Calu3 (cell line): Measurements from ENCODE around the gene ADGRA1. TPM values are rescaled to one million over a fixed set of nuclear protein-coding genes. Genes with fewer than 3 reads are reported as not detected.

Experiments used
- BruUV-seq: library from RNA; stranded (reverse); fragments of 400-500 nt; replicated peaks from 2 replicates; lab custom pipeline; 2021; lab: Mats Ljungman, UMichigan
- CTCF ChIA-PET: fragments of 300-600 bp; sonication (Branson Sonifier 250); formaldehyde crosslinking; loops from one replicate; lab custom pipeline; 2022; ENCODE audit warnings: antibody characterized with exemption; lab: Charles Lee
- DNase-seq: peaks from one replicate; pipeline ENCODE4 v3.0.0; 2022
- H3K27ac Mint-ChIP-seq: one replicate; pipeline ENCODE4 v1.8.0; 2022; ENCODE audit warnings: mixed read lengths; ENCODE audit not compliant: unreplicated experiment
- H3K27me3 Mint-ChIP-seq: one replicate; pipeline ENCODE4 v1.8.0; 2022; ENCODE audit warnings: mixed read lengths; ENCODE audit not compliant: unreplicated experiment
- H3K36me3 Mint-ChIP-seq: one replicate; pipeline ENCODE4 v1.8.0; 2022; ENCODE audit warnings: mild to moderate bottlenecking, moderate library complexity, mixed read lengths; ENCODE audit not compliant: insufficient read depth, unreplicated experiment
- H3K4me1 Mint-ChIP-seq: one replicate; pipeline ENCODE4 v1.8.0; 2022; ENCODE audit warnings: mild to moderate bottlenecking, low read depth, mixed read lengths; ENCODE audit not compliant: unreplicated experiment
- H3K4me3 Mint-ChIP-seq: one replicate; pipeline ENCODE4 v1.8.0; 2022; ENCODE audit warnings: mild to moderate bottlenecking, low read depth, moderate library complexity, mixed read lengths; ENCODE audit not compliant: unreplicated experiment
- H3K9me3 Mint-ChIP-seq: one replicate; pipeline ENCODE4 v1.8.0; 2022; ENCODE audit warnings: low read depth, mixed read lengths; ENCODE audit not compliant: unreplicated experiment
- intact Hi-C: fragments of 100-400 bp; cut with micrococcal nuclease; formaldehyde crosslinking; loops from one replicate; pipeline ENCODE4 v1.10.0; 2022; ENCODE audit not compliant: unreplicated experiment
- total RNA-seq: library from RNA; stranded (reverse); gene quantifications from 2 replicates; pipeline ENCODE4 v1.2.3, GENCODE V29; 2022
- TF ChIP-seq, protein P1 (sequence below): fragments of 200-600 bp; IDR thresholded peaks from one replicate; pipeline ENCODE4 v1.8.0; 2022; ENCODE audit warnings: antibody characterized with exemption; ENCODE audit not compliant: unreplicated experiment

Gene ADGRA1
- total RNA-seq, 1 experiment from 2014 or later = not detected

DNA sequence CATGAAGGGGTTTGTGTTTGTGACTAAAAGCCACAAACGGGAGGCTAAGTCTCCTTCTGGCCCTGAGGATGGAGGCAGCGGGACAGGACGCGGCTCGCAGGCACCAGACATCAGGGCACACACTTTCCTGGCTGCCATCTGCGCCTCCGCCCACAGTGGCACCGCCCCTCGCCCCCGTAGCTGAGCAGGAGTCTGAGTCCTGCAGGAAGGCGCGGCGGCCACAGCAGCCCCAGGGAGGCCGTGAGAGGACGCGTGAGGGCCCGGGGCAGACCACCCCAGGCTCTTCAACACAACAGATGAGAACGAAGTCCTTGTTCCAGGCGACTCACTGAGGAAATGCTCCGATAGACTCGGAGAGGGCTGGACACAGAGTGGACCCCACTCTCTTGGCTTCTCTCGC is 6.6 kb downstream of the ADGRA1 start:
- no TSS peak for BruUV-seq
- Mint-ChIP-seq H3K9me3 (no peaks in the 10 kb centered on the region), H3K4me1 (no peaks in the 10 kb centered on the region), H3K27ac (no peak overlapping the region), H3K36me3 (no peaks in the 10 kb centered on the region), H3K27me3 (peaks cover 66% of the 10 kb centered on the region), H3K4me3 (no peak overlapping the region)
- intact Hi-C loops = no loop called here
- TF ChIP-seq, protein P1, sequence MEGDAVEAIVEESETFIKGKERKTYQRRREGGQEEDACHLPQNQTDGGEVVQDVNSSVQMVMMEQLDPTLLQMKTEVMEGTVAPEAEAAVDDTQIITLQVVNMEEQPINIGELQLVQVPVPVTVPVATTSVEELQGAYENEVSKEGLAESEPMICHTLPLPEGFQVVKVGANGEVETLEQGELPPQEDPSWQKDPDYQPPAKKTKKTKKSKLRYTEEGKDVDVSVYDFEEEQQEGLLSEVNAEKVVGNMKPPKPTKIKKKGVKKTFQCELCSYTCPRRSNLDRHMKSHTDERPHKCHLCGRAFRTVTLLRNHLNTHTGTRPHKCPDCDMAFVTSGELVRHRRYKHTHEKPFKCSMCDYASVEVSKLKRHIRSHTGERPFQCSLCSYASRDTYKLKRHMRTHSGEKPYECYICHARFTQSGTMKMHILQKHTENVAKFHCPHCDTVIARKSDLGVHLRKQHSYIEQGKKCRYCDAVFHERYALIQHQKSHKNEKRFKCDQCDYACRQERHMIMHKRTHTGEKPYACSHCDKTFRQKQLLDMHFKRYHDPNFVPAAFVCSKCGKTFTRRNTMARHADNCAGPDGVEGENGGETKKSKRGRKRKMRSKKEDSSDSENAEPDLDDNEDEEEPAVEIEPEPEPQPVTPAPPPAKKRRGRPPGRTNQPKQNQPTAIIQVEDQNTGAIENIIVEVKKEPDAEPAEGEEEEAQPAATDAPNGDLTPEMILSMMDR = no peak
- CTCF ChIA-PET = no interaction called here
- no peak for DNase-seq

DNA sequence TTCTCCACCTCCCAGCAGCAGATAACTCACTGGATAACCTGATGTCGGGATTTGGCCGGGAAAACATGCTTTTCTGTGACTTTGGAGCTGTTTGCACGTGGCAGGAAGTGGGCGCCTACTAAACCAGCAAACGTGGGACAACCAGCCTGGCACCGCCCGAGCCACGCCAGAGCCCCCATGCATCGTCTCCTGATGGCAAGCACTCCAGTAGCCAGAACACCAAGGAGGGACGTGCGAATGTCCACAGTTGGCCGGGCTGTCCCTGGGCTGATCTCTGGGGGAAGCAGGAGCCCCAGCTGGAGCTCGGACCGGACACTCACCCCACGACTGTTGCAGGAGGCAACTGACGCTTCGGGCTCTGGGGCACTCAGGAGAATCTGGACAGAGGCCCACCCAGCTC is 7.1 kb downstream of the ADGRA1 start:
- CTCF ChIA-PET = no interaction called here

DNA sequence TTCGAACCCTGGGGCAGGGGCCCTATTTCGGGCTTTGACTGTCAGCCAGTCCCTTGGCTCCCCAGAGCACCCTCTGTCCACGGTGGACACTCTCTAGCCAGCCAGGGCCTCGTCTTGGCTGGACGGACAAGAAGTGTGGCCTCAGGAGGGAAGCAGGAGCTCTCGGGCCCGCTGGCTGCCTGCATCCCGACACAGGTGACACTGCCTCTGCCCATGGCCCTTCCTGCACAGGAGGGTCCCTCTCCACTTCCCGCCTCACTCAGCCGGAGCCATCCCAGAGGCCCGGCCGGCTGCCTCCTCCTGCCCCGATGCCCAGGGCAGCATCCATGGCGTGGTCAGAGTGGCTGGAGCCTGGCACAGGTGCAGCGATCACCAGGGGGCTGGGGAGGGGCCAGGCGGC is 7.9 kb downstream of the ADGRA1 start:
- Mint-ChIP-seq H3K4me3 (no peak overlapping the region), H3K36me3 (no peaks in the 10 kb centered on the region), H3K27me3 (peaks cover 53% of the 10 kb centered on the region), H3K27ac (no peak overlapping the region), H3K9me3 (no peaks in the 10 kb centered on the region), H3K4me1 (no peaks in the 10 kb centered on the region)
- TF ChIP-seq, protein P1 = no peak
- DNase-seq = no peak
- no TSS peak for BruUV-seq
- intact Hi-C loops = no loop called here
- CTCF ChIA-PET = no interaction called here

More for the DNA sequence above, 7.1 kb downstream of the ADGRA1 start:
- H3K4me3 Mint-ChIP-seq = no peak overlapping the region
- no peak for DNase-seq
- H3K9me3 Mint-ChIP-seq = no peaks in the 10 kb centered on the region
- H3K27me3 Mint-ChIP-seq = peaks cover 60% of the 10 kb centered on the region
- no peaks in the 10 kb centered on the region for H3K36me3 Mint-ChIP-seq
- TF ChIP-seq, protein P1 = no peak
- no peaks in the 10 kb centered on the region for H3K4me1 Mint-ChIP-seq
- intact Hi-C loops = no loop called here
- H3K27ac Mint-ChIP-seq = no peak overlapping the region
- no TSS peak for BruUV-seq

DNA sequence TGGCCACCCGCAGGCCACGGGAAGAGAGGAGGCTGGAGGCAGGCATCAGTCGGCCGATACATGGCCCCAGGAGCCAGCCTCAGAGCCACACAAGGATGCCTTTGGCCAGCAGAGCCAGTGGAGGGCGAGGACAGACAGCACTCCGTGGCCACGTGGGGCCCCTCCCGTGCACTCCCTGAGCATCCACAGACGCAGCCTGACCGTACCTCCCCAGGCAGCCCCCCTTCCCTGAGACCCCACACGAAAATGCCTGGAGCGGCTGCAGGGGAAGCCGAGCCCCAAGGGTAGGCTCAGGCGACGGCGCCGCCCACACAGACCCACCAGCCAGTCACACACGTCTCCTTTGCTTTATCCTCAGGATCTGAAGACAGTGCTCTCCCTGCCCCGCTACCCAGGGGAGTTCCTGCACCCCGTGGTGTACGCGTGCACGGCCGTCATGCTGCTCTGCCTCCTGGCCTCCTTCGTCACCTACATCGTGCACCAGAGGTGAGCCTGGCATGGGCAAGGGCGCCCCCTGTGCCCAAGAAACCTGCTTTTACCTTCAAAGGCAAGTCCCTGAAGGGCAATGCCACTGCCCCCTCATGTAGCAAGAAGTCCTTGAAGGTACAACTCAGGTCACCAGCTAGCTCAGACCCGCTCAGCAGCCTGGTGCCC is 9.0 kb downstream of the ADGRA1 start:
- DNase-seq = no peak
- intact Hi-C loops = no loop called here
- BruUV-seq = no TSS peak
- H3K36me3 Mint-ChIP-seq = no peaks in the 10 kb centered on the region
- no peaks in the 10 kb centered on the region for H3K9me3 Mint-ChIP-seq
- H3K27me3 Mint-ChIP-seq = peaks cover 48% of the 10 kb centered on the region
- CTCF ChIA-PET = no interaction called here
- H3K27ac Mint-ChIP-seq = no peak overlapping the region
- H3K4me3 Mint-ChIP-seq = no peak overlapping the region
- TF ChIP-seq, protein P1 = no peak
- no peaks in the 10 kb centered on the region for H3K4me1 Mint-ChIP-seq
